Prostate gland (tissue), 2 donors: ENCODE measurements around the gene TMEM40.

Experiments
- POLR2A ChIP-seq: fragments of 450-650 bp; IDR thresholded peaks from one replicate; pipeline ENCODE4 v1.6.1; 2016; ENCODE audit warnings: antibody characterized with exemption, mild to moderate bottlenecking
- POLR2AphosphoS5 ChIP-seq: sonication (generic); formaldehyde crosslinking; IDR thresholded peaks from one replicate; pipeline ENCODE4 v1.6.1; 2017; ENCODE audit warnings: antibody characterized with exemption
- TF ChIP-seq, protein P1 (sequence below), 4 experiments: fragments of 200-600 bp in 2 of 4; fragments of 450-650 bp in 2 of 4; sonication (generic) in 2 of 4; IDR thresholded peaks; 1 replicate in 3 of 4; 2 replicates in 1 of 4; pipeline ENCODE4 v1.5.1; 2016 to 2019; ENCODE audit warnings: antibody characterized with exemption in 4 of 4, mild to moderate bottlenecking in 2 of 4, moderate library complexity in 2 of 4

DNA sequence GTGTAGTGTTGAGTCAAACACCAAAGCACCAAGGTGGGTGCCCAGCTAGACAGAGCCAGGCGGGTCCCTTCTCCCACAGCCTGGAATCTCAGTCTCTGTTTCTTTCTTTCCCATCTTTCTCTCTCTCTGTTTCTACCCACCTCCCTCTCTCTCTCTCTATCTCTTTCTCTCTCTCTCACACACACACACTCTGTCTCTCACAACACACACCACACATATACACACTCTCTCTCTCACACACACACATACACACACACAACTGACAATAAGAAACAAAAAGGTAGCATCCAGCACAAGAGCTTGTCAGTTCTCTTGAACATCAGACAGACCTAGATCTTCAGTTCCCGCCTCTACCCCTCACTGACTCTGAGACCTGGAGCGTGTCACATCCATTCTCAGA is 2.4 kb downstream of the TMEM40 start:
- TF ChIP-seq, protein P1, sequence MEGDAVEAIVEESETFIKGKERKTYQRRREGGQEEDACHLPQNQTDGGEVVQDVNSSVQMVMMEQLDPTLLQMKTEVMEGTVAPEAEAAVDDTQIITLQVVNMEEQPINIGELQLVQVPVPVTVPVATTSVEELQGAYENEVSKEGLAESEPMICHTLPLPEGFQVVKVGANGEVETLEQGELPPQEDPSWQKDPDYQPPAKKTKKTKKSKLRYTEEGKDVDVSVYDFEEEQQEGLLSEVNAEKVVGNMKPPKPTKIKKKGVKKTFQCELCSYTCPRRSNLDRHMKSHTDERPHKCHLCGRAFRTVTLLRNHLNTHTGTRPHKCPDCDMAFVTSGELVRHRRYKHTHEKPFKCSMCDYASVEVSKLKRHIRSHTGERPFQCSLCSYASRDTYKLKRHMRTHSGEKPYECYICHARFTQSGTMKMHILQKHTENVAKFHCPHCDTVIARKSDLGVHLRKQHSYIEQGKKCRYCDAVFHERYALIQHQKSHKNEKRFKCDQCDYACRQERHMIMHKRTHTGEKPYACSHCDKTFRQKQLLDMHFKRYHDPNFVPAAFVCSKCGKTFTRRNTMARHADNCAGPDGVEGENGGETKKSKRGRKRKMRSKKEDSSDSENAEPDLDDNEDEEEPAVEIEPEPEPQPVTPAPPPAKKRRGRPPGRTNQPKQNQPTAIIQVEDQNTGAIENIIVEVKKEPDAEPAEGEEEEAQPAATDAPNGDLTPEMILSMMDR (IDR thresholded peaks at IDR 0.05), result no peak
- TF ChIP-seq POLR2A (no peak), POLR2AphosphoS5 (no peak)
